ENCODE data around the gene PROZ.

Gene PROZ

DNA sequence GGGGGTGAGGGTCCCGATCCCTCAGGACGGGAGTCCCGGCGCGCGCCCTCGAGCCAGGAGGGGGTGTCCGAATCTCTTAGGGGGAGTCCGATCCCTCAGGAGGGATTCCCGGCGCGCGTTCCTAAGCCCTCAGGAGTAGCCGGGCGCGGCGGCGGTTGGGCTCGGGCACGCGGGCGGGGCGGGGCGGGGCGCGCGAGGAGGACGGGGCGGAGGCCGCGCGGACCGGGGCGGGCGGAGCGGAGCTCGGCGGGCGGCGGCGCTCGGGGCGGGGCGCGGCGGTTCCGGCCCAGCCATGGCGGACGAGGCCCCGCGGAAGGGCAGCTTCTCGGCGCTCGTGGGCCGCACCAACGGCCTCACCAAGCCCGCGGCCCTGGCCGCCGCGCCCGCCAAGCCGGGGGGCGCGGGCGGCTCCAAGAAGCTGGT lies 50.9 kb downstream of the PROZ start, which contains the start of gene CUL4A:
CUL4A (plus strand) TSS at position 278 of the 423 bp plus-strand sequence; CDS start at position 293, 15 bp downstream.
- no peak for DNase-seq

DNA sequence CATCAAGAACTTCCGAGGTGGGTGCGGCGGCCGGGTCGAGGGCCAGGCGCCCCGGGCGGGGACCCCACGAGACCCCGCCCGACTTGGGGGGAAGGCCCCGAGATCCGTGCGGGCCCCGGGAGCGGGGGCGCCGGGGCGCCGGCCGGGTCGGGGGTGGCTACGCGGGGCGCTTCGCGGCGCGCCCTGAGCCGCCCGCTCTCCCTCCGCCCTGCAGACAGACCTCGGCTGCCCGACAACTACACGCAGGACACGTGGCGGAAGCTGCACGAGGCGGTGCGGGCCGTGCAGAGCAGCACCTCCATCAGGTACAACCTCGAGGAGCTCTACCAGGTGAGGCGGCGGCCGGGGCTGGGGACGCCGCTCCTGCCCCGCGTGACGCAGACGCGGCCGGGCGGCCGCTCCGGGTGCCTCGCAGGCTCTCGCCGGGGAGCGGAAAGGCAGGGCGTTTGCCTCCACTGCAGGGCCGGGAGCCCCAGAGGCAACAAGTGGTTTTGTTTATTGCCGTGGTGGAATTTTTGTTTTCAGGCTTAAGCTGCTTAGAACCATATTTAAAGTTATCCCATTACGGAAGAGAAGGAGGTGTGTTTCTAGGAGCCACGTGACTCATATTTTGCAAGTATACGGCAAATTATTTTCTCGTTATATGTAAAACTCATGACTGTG lies 51.4 kb downstream of the PROZ start:
- no peak for DNase-seq

DNA sequence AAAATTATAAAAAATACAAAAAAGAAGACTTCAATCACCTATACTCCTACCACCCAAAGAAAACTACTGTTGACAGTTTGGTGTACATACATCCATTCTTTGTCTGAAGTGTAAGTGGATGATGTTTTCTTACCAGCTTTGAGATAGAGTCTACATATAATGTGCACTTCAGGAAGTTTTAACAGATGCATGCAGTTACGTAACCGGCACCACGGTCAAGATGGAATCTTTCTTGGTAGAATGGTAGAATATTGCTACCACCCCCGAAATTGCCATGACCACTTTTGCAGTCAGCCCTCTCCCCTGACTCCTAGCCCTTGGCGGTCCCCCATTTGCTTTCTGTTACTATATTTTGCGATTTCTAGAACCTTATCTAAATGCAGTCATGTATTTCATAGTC lies 52.4 kb downstream of the PROZ start:
- no peak for DNase-seq

DNA sequence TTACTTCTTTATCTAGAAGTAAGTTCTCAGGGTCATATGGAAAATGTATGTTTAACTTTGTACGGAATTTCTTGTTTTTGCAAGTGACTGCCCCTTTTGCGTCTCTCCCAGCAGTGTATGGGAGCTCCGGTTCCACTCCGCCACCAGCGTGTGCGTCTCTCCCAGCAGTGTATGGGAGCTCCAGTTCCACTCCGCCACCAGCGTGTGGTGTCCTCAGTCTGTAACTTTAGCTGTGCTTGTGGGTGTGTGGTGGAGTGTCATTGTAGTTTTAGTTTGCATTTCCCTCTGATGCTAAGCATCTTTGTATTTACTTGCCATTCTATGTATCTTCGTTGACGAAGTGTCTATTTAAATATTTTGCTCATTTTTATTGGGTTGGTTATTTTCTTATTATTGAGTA lies 53.3 kb downstream of the PROZ start:
- DNase-seq = no peak

DNA sequence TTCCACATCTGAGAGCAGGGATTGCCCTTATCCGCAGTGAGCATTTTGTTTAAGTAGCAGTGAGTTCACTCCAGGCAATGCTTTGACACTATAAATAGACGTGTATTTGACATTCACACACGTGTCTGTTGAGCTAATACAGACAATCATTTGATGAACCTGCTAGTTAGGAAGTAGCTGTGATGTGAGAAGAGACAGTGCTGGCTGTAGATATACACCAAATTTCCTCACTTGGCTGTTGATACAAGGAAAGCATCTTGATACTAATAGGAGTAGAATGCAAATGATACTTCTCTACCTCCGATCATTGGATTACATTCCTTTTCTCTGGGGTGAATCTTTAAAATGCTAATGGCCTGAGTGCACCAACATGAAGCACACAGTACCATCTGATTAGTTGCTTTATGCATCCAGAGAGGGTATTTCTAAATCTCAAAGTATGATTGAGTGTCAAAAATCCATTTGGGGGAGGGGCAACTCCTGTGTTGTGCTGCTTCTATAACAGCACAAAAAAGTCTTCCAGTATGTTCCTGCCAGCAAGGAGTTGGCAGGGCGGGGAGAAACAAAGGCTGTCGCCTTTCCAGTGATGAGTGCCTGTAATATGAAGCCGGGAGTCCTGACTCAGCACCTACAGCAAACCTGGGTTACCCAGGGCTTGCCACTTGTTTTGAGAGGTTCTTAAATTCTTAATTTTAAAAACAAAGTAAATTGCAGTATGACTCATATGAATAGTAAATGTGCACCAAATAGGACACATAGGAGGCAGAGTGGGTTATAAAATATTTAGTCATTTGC lies 58.0 kb downstream of the PROZ start:
- peak; percentile 76 for DNase-seq

DNA sequence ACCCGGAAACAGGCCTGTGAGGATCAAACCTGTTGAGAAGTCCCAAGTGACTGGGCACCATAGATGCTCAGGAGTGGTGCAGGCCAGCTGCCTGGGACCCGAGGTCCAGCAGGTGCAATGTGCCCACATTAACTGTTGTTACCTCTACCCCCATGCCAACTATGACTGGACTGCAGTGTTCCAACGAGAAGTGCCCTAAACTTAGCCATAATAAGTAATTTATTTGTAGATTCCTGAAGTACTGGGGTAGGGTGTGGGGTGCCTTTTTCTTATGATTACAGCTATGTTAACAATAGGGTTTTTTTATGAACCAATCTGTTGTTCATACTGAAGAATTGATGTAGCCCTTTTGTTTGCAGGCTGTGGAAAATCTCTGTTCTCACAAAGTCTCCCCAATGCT lies 60.1 kb downstream of the PROZ start:
- DNase-seq = no peak

DNA sequence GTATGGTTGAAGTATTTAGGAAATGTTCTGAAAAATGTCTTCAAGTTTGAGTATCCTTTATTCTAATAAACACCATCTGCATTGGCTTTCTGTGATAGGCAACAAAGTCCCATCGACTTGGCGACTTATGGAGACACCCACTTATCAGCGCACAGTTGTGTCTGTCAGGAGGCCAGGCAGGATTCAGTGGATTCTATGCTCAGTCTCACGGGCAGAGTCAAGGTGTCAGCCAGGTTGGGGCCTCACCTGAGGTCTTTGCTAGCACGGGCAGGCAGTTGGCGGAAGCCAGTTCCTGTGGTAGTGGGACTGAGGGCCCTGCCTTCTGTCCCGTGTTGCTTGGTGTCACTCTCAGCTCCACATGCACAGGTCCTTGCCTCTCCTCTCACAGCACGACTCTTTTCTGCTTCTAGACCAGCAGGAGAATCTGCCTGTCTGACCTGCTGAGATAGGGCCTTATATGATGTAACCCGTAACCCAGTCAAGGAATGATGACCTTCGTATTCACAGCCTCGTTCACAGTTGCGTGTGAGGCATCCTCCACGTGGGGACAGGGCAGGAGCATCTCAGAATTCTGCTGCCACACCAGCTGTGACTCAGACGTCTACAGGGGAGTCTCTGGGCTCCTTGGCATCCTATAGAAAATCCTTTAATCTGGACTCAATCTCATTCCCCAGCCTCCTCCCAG lies 61.0 kb downstream of the PROZ start:
- no peak for DNase-seq

DNA sequence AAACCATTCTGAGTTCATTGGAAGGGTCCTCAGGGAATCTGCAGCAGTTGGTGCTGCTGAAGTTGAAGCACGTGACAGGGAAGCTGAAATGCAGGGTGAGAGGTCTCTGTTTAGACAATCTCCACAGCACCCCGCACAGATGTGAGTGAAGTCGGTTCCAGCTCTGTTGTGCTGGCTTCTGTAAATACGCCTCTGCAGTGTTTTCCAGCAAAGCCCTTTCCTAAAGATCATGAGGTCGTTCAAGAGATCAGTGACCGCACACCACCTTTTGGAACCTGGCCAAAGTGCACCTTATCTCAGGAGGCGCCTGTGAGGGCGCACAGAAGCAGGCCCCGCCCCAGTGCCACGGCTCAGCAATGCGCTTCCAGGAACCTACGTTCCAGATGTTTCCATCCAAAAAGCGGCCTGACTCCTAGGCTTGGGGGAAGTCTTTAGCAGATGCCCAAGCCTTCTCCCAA lies 61.7 kb downstream of the PROZ start:
- DNase-seq = no peak

DNA sequence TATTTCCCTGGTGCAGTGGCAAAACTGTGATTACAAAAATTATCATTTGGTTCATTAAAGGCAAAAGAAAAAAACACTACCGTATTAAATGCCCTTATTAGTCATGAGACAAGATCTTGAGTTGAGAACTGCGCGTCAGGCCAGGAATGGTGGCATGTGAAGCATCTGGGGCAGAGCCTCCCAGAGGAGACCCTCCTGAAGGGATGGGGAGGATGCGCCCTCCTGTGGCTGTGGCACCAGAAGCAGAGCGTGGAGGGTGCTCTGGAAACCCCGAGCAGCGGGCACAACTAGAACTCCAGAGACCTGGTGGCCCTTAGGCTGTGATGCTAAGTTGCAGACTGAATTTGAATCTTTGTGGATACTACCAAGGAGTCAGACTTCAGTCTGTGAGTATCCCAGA lies 62.4 kb downstream of the PROZ start:
- DNase-seq = no peak

All from NCI-H1436 treated with DMSO at 0.1 percent for 48 hours (cell line).